SK-N-MC (cell line): ENCODE measurements around the gene SDC3.

Experiments used
- DNase-seq: peaks from one replicate; pipeline ENCODE4 v3.0.0-alpha.2; 2011; ENCODE audit warnings: low read depth, low spot score
- H3K27ac ChIP-seq: fragments of 200-600 bp; sonication (generic); 2 replicates; pipeline ENCODE4 v1.5.1; 2016; ENCODE audit warnings: mixed run types
- H3K36me3 ChIP-seq: fragments of 200-600 bp; sonication (generic); 2 replicates; pipeline ENCODE4 v1.6.1; 2017; ENCODE audit warnings: antibody characterized with exemption, low read length, mixed read lengths; ENCODE audit not compliant: insufficient read depth
- H3K4me3 ChIP-seq: fragments of 200-600 bp; sonication (generic); 2 replicates; pipeline ENCODE4 v1.5.1; 2016
- H3K9ac ChIP-seq: fragments of 200-600 bp; sonication (generic); 2 replicates; pipeline ENCODE4 v1.8.0; 2017; ENCODE audit warnings: mixed run types, mixed read lengths; ENCODE audit not compliant: insufficient read length
- H3K9me3 ChIP-seq: fragments of 200-600 bp; sonication (generic); 2 replicates; pipeline ENCODE4 v1.6.1; 2017; ENCODE audit warnings: low read depth, mild to moderate bottlenecking, antibody characterized with exemption, low read length, moderate library complexity, mixed read lengths
- EZH2 ChIP-seq: fragments of 200-600 bp; sonication (generic); IDR thresholded peaks from one replicate; pipeline ENCODE4 v1.6.1; 2017; ENCODE audit warnings: antibody characterized with exemption
- FOXP2 ChIP-seq: optimal IDR thresholded peaks from 2 replicates; pipeline ENCODE3; 2011; ENCODE audit warnings: mild to moderate bottlenecking, moderate library complexity; ENCODE audit not compliant: insufficient read depth; ENCODE audit errors: extremely low read length, control extremely low read depth
- POLR2AphosphoS5 ChIP-seq: IDR thresholded peaks from 2 replicates; pipeline ENCODE4 v1.6.1; 2012; ENCODE audit warnings: mild to moderate bottlenecking, low read depth, low read length, borderline replicate concordance

Gene SDC3

DNA sequence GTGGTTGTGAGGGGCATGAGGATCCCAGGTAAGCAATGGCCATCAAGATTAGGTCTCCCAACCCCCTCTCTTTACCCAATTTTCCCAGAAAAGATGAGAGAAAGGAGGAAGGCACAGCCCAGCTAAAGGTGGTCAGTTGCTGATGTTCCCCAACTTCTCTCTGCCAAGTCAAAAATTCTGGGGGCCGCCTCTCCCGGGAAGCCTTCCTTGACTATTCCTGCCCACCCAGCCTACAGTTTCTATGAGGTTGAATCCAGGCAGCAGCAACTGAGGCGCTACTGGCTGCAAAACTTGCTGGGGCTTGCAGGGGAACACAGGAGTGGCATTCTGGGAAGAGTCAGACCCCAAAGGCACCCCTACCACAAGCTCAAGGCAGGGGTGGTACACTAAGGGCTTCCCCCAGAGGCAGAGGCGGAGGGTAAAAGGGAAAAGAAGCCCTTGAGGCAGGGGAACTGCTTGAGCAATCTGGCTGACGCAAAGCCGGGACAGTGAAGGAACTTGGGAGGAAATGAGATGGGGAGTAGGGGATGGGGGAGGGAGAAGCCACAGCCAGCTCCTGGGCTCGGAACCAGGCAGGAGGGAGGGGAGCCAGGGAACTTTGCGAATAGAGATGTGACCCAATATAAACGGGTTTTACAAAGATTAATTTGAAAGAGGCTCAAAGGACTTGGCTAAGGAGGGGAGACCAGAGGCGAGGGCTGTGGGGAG, 31.2 kb downstream of the SDC3 start:
- Histone ChIP-seq H3K27ac (no peak overlapping the region), H3K4me3 (no peak overlapping the region), H3K9ac (no peak overlapping the region), H3K9me3 (no peaks in the 10 kb centered on the region), H3K36me3 (no peaks in the 10 kb centered on the region)
- no peak for TF ChIP-seq EZH2
- TF ChIP-seq POLR2AphosphoS5: no peak
- no peak for TF ChIP-seq FOXP2
- DNase-seq: peak; percentile 45

DNA sequence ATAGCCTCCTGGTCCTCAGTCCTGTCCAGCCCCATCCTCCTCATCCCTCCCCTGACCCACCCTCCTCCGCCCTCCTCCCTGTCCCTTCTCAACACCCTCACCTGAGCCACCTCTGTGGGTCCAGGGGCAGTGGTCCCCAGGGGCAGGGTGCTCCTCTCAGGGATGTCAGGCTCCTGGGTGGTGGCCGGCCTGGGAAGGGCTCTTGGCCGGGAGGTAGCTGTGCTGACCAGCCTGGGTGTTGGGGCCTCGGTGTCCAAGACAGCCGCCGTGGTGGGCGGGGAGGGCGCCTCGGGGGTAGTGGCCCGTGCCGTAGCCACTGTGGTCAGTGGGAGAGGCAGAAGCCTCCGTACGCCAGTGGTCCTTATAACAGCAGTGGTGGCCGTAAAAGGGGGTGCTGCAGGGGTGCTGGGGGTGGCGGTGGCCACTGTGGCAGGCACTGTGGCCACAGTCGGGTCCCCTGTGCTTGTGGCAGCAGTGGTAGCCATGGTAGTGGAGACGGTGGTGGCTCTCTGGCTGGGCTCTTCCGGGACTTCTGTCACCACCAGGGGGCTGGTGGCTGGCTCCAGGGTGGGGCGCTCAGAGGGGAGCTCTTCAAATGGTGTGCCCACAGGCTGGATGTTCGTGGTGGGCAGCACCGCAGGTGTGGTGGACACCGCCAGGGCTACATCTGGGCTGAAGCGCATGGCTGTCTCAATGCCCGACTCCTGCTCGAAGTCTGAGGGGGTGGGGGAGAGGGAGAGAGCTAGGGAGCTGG, 31.9 kb downstream of the SDC3 start:
- H3K36me3 ChIP-seq: no peaks in the 10 kb centered on the region
- no peak overlapping the region for H3K9ac ChIP-seq
- H3K4me3 ChIP-seq: no peak overlapping the region
- no peak overlapping the region for H3K27ac ChIP-seq
- TF ChIP-seq FOXP2: no peak
- TF ChIP-seq EZH2: no peak
- no peak for TF ChIP-seq POLR2AphosphoS5
- H3K9me3 ChIP-seq: no peaks in the 10 kb centered on the region
- no peak for DNase-seq

DNA sequence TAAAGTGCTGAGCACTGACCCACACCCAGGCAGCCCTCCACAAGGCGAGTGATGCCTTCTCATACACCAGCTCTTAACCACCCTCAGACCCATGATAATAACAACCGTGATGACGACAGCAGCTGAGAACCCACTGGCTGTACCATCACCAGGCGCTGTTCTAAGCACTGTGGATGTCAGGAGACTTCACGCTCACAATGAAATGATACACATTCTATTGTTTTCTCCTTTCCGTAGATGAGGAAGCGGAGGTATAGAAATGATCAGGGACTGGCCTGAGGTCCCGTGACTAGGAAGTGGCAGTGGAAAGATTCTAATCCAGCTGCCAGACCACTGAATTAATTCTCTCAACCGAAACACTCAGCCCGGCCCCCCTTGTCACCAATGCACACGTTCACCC, 32.6 kb downstream of the SDC3 start:
- DNase-seq: no peak
- no peaks in the 10 kb centered on the region for H3K9me3 ChIP-seq
- TF ChIP-seq FOXP2 (no peak), EZH2 (no peak), POLR2AphosphoS5 (no peak)
- no peak overlapping the region for H3K27ac ChIP-seq
- H3K36me3 ChIP-seq: no peaks in the 10 kb centered on the region
- no peak overlapping the region for H3K4me3 ChIP-seq
- no peak overlapping the region for H3K9ac ChIP-seq

DNA sequence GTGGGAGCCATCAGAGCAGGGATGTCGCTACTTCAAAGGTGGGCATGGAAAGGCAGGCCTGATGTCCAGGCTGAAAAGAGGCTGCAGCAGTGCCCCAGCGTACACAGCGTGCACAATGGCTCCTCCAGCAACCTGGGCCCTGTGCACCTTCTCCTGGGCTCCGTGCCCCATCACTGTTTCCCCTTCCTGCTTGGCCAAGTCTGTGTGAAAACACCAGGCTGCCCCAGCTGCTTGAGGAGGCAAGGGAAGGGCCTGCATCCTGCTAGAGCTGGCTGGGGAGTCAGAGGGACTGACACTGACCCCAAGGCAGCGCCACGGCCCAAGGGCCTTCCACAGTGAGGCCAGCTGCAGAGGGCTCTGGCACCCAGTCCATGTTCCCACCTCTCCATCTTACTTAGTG, 33.4 kb downstream of the SDC3 start:
- no peak overlapping the region for H3K9ac ChIP-seq
- no peaks in the 10 kb centered on the region for H3K9me3 ChIP-seq
- H3K4me3 ChIP-seq: no peak overlapping the region
- DNase-seq: no peak
- TF ChIP-seq FOXP2 (no peak), POLR2AphosphoS5 (no peak), EZH2 (no peak)
- H3K36me3 ChIP-seq: no peaks in the 10 kb centered on the region
- H3K27ac ChIP-seq: no peak overlapping the region

DNA sequence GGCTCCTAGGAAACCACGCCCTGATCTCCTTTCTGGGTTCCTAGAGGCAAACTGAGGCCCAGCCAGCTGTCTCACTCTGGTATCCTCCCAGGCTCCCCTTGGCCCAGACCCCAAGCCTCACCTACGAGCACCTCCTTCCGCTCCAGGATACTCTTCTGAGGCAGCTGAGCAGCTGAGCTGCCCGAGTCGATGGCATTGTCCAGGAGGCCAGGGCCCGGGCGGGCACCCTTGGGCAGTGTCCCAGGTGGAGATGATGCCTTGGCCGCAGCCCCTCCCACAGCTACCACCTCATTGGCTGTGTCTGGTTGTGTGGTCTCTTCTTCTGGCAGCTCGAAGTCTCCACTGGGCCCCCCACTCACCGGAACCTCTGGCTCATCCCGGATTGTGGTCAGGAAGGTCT, 34.4 kb downstream of the SDC3 start:
- TF ChIP-seq POLR2AphosphoS5 (no peak), FOXP2 (no peak), EZH2 (no peak)
- Histone ChIP-seq H3K36me3 (no peaks in the 10 kb centered on the region), H3K27ac (no peak overlapping the region), H3K4me3 (no peak overlapping the region), H3K9me3 (no peaks in the 10 kb centered on the region), H3K9ac (no peak overlapping the region)
- DNase-seq: no peak

DNA sequence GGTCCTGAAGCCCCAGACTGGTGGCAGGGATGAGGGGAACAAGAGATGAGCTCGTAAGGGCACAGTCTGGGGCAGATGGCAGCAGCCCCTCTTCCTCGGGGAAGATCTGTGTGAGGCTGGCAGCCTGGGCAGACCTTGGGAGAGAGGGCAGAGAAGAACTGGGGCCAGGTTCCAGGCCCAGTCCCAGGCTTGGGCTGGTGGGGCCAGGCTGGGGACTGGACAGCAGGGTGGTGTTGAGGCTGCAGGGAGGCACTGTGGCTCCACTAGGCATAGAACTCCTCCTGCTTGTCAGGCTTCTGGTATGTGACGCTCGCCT, 35.7 kb downstream of the SDC3 start:
- no peaks in the 10 kb centered on the region for H3K36me3 ChIP-seq
- no peak for TF ChIP-seq POLR2AphosphoS5
- no peak for TF ChIP-seq FOXP2
- no peak for TF ChIP-seq EZH2
- no peak for DNase-seq

DNA sequence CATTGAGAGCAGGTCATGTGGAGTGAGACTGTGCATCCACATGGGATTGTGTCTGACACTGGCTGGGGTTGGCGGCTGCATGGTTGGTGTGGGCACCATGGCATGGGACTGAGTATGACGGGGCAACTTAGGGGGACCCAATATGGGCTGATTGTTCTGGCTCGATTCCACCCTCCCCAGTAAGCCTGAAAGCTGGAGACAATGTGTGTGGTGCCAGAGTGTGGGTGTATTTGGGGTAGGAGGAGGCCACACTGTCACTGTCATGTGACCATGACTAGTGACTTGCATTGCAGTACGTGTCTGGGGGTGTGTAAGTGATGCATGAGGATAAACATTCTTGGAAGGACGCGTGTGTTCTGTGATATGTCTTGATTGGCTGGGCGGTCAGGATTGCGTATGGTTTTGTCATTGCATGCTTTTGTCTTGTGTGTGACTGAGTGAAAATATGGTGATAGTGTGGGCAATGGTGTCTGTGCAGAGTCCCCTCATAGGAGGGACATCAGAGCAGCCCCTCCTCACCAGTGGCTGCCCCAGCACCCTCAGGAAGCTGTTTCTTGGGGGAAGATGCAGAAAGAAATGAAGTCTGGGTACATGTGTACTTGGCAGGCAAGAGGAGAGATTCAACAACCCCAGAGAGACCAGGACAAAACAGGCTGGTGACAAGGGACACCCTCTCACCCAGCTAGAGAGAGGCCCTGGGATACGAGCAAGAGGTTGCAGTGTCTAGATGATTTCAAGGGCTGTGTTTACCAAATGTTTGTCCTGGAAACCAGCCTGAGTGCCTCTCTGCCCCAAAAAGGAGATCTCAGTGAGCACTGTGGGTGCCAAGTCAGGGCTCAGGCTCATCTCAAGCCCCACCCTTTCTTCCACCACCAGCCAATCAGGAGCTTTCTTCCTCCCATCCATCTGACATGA, 36.3 kb downstream of the SDC3 start:
- H3K27ac ChIP-seq: no peak overlapping the region
- no peaks in the 10 kb centered on the region for H3K9me3 ChIP-seq
- H3K36me3 ChIP-seq: no peaks in the 10 kb centered on the region
- DNase-seq: no peak
- no peak overlapping the region for H3K9ac ChIP-seq
- no peak overlapping the region for H3K4me3 ChIP-seq
- no peak for TF ChIP-seq POLR2AphosphoS5
- TF ChIP-seq EZH2: no peak
- no peak for TF ChIP-seq FOXP2

More for the DNA sequence above, 35.7 kb downstream of the SDC3 start:
- Histone ChIP-seq H3K9ac (no peak overlapping the region), H3K4me3 (no peak overlapping the region), H3K27ac (no peak overlapping the region), H3K9me3 (no peaks in the 10 kb centered on the region)

DNA sequence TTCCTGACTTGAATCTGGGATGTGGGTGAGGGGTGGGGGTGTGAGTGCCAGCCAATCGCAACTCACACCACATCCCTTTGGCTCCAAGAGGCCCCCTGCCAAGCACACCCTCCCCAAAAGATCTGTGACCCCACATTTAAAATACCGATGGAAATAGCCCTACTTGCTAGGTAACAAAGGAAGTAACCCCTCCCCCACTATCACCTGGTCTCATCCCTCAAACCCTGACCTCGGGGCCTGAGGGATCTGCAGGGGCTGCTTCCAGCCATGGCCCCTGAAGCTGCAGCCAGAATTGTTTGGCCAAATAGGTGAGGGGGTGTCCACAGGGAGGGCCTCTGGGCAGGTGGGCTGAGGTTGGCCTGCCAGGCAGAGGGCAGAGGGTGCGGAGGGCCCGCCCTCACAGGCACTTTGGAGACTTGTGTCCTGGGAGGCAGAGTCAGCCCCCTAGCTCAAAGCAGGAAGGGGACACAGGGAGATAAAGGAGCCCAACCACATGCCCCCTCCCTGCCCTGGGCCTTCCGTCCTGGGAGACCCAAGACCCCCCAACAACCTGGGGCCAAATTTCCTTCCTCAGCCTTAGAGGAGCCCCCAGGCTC, 37.2 kb downstream of the SDC3 start:
- no peak overlapping the region for H3K4me3 ChIP-seq
- no peaks in the 10 kb centered on the region for H3K36me3 ChIP-seq
- H3K9ac ChIP-seq: no peak overlapping the region
- no peaks in the 10 kb centered on the region for H3K9me3 ChIP-seq
- DNase-seq: no peak
- TF ChIP-seq EZH2: no peak
- H3K27ac ChIP-seq: no peak overlapping the region
